DMS153 treated with DMSO at 0.1 percent for 48 hours (cell line): ENCODE results near the gene STARD3.

Source experiments
- DNase-seq: peaks from one replicate; lab custom pipeline; 2025; ENCODE audit not compliant: unreplicated experiment; lab: John Stamatoyannopoulos, UW

The STARD3 gene

GRCh38 chr17:39618956-39619785 lies 17.8 kb upstream of the STARD3 start:
- DNase-seq: no peak

DNA sequence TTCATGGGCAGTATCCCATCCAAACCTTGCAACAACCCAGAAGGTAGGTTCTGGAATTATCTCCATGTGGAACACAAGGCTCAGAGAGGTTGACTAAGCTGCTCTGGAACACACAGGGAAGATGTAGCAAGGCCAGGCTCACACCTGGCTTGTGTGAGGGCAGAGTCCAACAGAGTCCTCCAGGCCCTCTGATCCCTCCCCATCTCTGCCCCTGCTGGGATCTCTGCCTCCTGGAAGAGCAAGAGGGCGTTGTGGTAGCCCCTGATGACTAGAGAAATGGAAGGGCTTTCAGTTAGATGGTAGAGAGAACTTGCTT lies 17.2 kb upstream of the STARD3 start:
- no peak for DNase-seq

GRCh38 chr17:39621523-39622379 lies 15.2 kb upstream of the STARD3 start:
- DNase-seq: peak; percentile 72

GRCh38 chr17:39622380-39623006 lies 14.5 kb upstream of the STARD3 start:
- DNase-seq: no peak

GRCh38 chr17:39623356-39623950 lies 13.5 kb upstream of the STARD3 start:
- peak; percentile 50 for DNase-seq

DNA sequence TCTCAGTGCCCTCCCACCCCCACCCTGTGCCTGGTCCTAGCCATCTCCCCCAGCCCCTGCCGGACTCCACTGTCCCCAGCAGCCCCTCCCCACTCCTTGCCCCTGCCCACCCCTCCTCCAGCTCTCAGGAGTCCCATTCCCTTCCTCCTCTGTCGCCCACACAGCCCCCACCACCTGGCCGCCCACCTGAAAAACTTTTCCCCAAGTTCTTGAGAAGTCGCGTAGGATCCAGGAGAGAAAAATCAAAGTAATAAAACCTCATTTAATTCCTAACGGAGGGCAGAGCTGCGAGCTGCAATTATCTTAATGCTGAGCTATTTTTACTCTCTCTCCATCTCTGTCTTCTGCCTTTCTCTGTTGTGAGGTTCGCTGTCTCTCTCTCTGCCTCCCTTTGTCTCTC lies 12.6 kb upstream of the STARD3 start:
- no peak for DNase-seq

DNA sequence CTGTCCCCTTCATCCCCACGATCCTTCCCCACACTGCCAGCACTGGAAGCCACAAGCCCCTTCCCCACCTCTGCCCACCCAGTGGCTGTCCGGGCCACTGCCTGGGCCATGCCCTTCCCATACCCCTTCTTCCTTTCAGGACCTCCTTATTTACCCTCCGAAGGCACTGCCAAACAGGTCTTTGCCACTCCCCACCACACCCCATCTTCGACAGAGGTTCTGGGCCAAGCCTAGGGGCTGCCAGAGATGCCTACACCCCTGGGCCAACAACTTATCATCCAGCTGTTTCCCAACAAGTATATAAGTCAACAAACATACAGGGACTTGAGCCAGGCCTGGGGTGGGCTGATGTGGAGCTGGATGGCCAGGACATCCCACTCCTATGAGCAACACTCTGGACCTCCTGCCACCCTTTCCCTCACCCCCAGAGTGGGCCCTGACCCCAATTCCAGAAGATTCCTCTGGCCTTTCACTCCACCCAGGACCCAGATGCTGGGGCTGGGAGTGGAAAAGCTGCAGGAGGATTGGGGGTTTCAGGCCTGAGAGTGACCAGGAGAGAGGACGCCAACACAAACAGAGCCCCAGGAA lies 11.7 kb upstream of the STARD3 start:
- DNase-seq: no peak

GRCh38 chr17:39626171-39627046 lies 10.5 kb upstream of the STARD3 start, which contains the start of gene PPP1R1B:
Gene PPP1R1B (plus strand): TSS chr17:39626952. CDS start chr17:39627393, 441 bp downstream.
- no peak for DNase-seq

DNA sequence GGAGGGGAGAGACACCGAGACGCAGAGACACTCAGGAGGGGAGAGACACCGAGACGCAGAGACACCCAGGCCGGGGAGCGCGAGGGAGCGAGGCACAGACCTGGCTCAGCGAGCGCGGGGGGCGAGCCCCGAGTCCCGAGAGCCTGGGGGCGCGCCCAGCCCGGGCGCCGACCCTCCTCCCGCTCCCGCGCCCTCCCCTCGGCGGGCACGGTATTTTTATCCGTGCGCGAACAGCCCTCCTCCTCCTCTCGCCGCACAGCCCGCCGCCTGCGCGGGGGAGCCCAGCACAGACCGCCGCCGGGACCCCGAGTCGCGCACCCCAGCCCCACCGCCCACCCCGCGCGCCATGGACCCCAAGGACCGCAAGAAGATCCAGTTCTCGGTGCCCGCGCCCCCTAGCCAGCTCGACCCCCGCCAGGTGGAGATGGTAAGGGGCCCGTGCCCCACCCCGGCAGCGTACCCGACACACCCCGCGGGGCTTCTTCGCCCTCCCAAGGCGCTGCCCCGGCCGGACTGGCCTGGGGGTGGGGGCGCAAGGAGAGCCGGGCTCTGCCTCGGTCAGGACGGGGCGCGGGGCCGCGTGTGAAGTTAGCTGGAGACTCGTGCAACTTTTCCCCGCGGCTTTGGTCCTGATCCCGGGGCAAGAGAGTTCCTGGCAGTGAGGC lies 9.8 kb upstream of the STARD3 start:
- DNase-seq: no peak

- DNase-seq: no peak
Measured at GRCh38 chr17:39627712-39628516, 9.0 kb upstream of the STARD3 start.

GRCh38 chr17:39628655-39629493 lies 8.1 kb upstream of the STARD3 start:
- DNase-seq: peak; percentile 92

DNA sequence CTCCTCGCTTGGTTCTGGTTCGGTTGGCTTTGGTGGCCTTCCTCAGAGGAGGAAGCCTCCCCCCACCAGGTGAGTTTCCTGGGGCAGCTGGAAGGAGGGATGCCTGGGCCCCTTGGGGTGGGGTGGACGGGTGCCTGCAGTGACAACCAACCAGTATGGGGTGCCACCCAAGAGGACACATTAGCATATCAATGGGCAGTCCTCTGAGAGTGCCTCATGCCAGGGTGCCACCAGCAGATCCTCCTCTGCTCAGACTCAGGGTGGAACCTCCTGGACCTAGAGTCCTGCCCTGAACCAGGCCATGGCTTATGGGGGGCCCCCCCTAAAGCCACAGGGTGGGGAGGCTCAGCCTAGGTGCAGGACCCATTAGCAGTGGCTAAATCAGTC lies 7.5 kb upstream of the STARD3 start:
- DNase-seq: no peak

DNA sequence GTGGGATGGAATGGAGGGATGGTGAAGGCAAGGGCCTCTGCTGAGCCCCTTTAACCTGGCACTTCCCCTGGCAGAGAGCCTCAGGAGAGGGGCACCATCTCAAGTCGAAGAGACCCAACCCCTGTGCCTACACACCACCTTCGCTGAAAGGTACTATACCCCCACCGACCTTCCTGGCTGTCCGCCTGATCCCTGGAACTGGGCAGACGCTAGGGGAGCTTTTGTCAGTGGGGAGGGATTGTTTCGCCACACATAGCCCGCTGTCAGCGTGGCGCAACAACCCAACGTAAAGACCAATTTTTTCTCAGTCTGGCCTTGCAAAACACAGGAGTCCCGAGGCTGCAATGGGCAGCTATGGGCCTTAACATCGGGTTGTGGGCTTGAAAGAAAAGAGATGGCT lies 7.0 kb upstream of the STARD3 start:
- no peak for DNase-seq

DNA sequence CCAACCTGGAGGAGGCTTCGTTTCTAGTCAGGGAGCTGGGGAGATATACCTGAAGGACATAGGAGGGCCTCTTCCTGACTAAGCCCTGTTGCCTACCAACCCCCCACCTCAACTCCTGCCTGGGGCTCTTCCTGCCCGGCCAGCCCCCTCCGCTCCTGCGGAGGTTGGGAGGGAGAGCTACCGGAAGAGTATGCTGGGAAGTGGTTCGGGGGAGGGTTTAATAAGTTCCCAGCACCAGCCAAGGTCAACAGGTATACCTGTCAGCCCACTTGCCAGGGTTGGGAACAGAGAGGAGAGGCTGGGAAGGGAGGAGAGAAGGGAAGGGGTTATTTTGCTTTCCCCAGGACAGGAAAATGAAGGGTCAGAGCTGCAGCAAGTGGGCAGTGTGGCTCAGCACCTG lies 5.5 kb upstream of the STARD3 start:
- DNase-seq: peak; percentile 53

DNA sequence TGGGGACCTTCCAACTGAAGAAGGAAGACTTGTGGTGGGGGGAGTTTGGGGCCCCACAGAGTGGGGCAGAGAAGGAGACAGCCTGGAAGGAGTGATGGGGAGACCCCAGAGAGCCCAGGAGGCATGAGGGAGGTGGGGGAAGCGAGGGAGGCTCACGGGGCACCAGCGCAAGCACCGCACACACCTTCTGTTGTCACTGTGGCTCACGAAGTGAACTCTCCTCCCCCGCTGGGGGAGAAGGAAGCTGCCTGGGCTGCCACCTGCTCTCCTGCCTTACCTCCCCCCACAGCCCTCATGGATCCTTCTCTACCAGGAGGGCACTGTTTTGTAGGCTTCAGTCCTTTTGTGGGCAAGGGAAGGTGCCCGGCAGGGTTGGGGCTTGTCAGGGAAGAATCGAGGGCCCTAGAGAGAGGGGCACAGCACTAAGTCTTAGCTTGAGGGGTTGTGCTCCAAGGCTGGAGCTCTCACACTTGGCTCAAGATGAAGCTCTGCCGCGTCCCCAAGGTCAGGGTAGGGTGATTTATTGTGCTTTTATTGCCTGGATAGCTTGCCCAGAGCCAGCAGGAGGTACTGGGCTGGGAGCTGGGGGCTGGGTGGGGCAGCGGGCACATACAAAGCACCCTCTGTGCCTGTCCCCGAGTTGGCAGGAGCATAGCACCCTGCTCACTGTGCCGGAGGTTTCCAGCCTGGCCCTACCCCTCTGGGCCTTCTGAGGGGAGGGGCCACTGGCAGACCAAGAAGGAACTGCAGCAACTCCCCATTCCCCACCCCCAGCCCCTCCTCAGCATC lies 4.6 kb upstream of the STARD3 start:
- no peak for DNase-seq

- no peak for DNase-seq
Measured at GRCh38 chr17:39633570-39634183, 3.3 kb upstream of the STARD3 start.
